ENCODE measurements around the gene PCDHA9. TPM values are rescaled to one million over a fixed set of nuclear protein-coding genes. Genes with fewer than 3 reads are reported as not detected.
"Not testable (repeated sequence)": the region's sequence is repeated elsewhere in the genome, so short reads cannot be mapped to it uniquely, and the experiment has no call there.

Gene PCDHA9
- total RNA-seq, 1 experiment from 2014 or later, result not detected

DNA sequence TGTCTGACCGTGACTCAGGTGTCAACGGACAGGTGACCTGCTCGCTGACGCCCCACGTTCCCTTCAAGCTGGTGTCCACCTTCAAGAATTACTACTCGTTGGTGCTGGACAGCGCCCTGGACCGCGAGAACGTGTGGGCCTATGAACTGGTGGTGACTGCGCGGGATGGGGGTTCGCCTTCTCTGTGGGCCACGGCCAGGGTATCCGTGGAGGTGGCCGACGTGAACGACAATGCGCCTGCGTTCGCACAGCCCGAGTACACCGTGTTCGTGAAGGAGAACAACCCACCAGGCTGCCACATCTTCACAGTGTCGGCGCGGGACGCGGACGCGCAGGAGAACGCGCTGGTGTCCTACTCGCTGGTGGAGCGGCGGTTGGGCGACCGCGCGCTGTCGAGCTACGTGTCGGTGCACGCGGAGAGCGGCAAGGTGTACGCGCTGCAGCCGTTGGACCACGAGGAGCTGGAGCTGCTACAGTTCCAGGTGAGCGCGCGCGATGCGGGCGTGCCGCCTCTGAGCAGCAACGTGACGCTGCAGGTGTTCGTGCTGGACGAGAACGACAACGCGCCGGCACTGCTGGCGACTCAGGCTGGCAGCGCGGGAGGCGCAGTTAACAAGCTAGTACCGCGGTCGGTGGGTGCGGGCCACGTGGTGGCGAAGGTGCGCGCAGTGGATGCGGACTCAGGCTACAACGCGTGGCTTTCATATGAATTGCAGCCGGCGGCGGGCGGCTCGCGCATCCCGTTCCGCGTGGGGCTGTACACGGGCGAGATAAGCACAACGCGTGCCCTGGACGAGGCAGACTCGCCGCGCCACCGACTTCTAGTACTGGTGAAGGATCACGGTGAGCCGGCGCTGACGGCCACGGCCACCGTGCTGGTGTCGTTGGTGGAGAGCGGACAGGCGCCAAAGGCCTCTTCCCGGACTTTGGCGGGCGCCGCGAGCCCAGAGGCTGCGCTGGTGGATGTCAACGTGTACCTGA, 22.3 kb downstream of the PCDHA9 start:
- Histone ChIP-seq H2AFZ (ENCODE audit: low read length) (no peak overlapping the region), H3K9ac (ENCODE audit: low read length) (no peak overlapping the region), H3K4me2 (ENCODE audit: low read depth, low read length, poor library complexity, severe bottlenecking) (no peak overlapping the region), H3K27ac (ENCODE audit: low read length) (no peak overlapping the region), H3K36me3 (ENCODE audit: insufficient read depth, low read length) (no peaks in the 10 kb centered on the region), H3K27me3 (ENCODE audit: low read length) (no peaks in the 10 kb centered on the region), H3K79me2 (ENCODE audit: low read length) (no peaks in the 10 kb centered on the region), H4K20me1 (ENCODE audit: insufficient read depth, low read depth, low read length) (no peaks in the 10 kb centered on the region), H3K9me3 (ENCODE audit: low read length) (no peaks in the 10 kb centered on the region), H3K4me3 (ENCODE audit: low read length) (no peak overlapping the region), H3K4me1 (ENCODE audit: low read length) (no peaks in the 10 kb centered on the region), H3K9me2 (replicated peaks; ENCODE audit: insufficient read depth, low read length) (0 out of 2 replicates have a peak, but pooled peaks cover 3% of the 10 kb centered on the region)
- no peak for DNase-seq

DNA sequence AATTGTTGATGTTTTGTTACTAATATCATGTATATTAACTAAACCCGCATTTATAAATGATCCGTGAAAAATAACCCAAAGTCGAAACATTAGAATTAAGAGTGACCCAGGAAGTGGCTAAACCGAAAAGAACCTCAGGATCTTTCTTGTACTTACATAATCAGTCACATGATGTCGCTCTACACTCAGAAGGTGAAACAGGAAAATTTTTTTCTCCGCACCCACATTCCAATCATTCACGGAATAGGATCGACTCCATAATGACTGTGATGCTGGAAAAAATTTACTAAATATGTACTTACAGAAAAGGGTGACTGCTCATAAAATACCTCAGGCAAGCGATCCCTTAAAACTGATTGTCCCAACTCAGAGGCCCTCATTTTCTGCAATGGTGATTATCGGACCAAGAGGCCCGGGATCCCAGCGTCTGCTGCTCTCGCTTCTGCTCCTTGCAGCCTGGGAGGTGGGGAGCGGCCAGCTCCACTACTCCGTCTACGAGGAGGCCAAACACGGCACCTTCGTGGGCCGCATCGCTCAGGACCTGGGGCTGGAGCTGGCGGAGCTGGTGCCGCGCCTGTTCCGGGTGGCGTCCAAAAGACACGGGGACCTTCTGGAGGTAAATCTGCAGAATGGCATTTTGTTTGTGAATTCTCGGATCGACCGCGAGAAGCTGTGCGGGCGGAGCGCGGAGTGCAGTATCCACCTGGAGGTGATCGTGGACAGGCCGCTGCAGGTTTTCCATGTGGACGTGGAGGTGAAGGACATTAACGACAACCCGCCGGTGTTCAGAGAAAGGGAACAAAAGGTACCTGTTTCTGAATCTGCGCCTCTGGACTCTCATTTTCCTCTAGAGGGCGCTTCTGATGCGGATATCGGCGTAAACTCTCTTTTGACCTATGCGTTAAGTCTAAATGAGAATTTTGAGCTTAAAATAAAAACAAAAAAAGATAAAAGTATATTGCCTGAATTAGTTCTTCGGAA, 27.2 kb downstream of the PCDHA9 start, which contains the start of gene PCDHA12:
Gene PCDHA12, plus strand, starts transcription at position 224 of the 981 bp plus-strand sequence. Its CDS starts 165 bp downstream, at position 389.
- no peak within 1 kb of the TSS for H2AFZ ChIP-seq (ENCODE audit: low read length)
- no peaks in the 10 kb centered on the region for H3K36me3 ChIP-seq (ENCODE audit: insufficient read depth, low read length)
- no peak within 1 kb of the TSS for H3K9ac ChIP-seq (ENCODE audit: low read length)
- no peak for DNase-seq
- H3K4me2 ChIP-seq (ENCODE audit: low read depth, low read length, poor library complexity, severe bottlenecking), result no peak within 1 kb of the TSS
- no peak within 1 kb of the TSS for H3K27ac ChIP-seq (ENCODE audit: low read length)
- H3K27me3 ChIP-seq (ENCODE audit: low read length), result no peaks in the 10 kb centered on the region
- no peaks in the 10 kb centered on the region for H3K79me2 ChIP-seq (ENCODE audit: low read length)
- H3K4me1 ChIP-seq (ENCODE audit: low read length), result no peaks in the 10 kb centered on the region
- 0 out of 2 replicates have a peak, but pooled peaks cover 3% of the 10 kb centered on the region for H3K9me2 ChIP-seq (replicated peaks; ENCODE audit: insufficient read depth, low read length)
- no peak within 1 kb of the TSS for H3K4me3 ChIP-seq (ENCODE audit: low read length)
- no peaks in the 10 kb centered on the region for H3K9me3 ChIP-seq (ENCODE audit: low read length)
- no peaks in the 10 kb centered on the region for H4K20me1 ChIP-seq (ENCODE audit: insufficient read depth, low read depth, low read length)

DNA sequence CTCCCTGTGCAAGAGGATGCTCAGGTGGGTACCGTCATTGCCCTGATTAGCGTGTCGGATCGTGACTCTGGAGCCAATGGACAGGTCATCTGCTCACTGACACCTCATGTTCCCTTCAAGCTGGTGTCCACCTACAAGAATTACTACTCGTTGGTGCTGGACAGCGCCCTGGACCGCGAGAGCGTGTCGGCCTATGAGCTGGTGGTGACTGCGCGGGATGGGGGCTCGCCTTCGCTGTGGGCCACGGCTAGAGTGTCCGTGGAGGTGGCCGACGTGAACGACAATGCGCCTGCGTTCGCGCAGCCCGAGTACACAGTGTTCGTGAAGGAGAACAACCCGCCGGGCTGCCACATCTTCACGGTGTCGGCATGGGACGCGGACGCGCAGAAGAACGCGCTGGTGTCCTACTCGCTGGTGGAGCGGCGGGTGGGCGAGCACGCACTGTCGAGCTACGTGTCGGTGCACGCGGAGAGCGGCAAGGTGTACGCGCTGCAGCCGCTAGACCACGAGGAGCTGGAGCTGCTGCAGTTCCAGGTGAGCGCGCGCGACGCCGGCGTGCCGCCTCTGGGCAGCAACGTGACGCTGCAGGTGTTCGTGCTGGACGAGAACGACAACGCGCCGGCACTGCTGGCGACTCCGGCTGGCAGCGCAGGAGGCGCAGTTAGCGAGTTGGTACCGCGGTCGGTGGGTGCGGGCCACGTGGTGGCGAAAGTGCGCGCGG, 28.5 kb downstream of the PCDHA9 start:
- not testable (repeated sequence) for H3K79me2 ChIP-seq (ENCODE audit: low read length); H3K4me2 ChIP-seq (ENCODE audit: low read depth, low read length, poor library complexity, severe bottlenecking); H3K9me3 ChIP-seq (ENCODE audit: low read length); H3K9me2 ChIP-seq (replicated peaks; ENCODE audit: insufficient read depth, low read length); DNase-seq; H3K4me1 ChIP-seq (ENCODE audit: low read length); H3K27ac ChIP-seq (ENCODE audit: low read length); H3K4me3 ChIP-seq (ENCODE audit: low read length); H3K36me3 ChIP-seq (ENCODE audit: insufficient read depth, low read length); H4K20me1 ChIP-seq (ENCODE audit: insufficient read depth, low read depth, low read length); H2AFZ ChIP-seq (ENCODE audit: low read length); H3K9ac ChIP-seq (ENCODE audit: low read length); H3K27me3 ChIP-seq (ENCODE audit: low read length)

DNA sequence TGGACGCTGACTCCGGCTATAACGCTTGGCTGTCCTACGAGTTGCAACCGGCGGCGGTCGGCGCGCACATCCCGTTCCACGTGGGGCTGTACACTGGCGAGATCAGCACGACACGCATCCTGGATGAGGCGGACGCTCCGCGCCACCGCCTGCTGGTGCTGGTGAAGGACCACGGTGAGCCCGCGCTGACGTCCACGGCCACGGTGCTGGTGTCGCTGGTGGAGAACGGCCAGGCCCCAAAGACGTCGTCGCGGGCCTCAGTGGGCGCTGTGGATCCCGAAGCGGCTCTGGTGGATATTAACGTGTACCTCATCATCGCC, 29.0 kb downstream of the PCDHA9 start:
- H3K36me3 ChIP-seq (ENCODE audit: insufficient read depth, low read length), result no peaks in the 10 kb centered on the region
- H3K9me3 ChIP-seq (ENCODE audit: low read length), result no peaks in the 10 kb centered on the region
- H3K79me2 ChIP-seq (ENCODE audit: low read length), result no peaks in the 10 kb centered on the region
- H2AFZ ChIP-seq (ENCODE audit: low read length), result no peak overlapping the region
- no peaks in the 10 kb centered on the region for H3K4me1 ChIP-seq (ENCODE audit: low read length)
- H3K27me3 ChIP-seq (ENCODE audit: low read length), result no peaks in the 10 kb centered on the region
- no peak overlapping the region for H3K4me2 ChIP-seq (ENCODE audit: low read depth, low read length, poor library complexity, severe bottlenecking)
- H3K4me3 ChIP-seq (ENCODE audit: low read length), result no peak overlapping the region
- DNase-seq, result no peak
- no peak overlapping the region for H3K27ac ChIP-seq (ENCODE audit: low read length)
- no peak overlapping the region for H3K9ac ChIP-seq (ENCODE audit: low read length)
- 0 out of 2 replicates have a peak, but pooled peaks cover 3% of the 10 kb centered on the region for H3K9me2 ChIP-seq (replicated peaks; ENCODE audit: insufficient read depth, low read length)
- H4K20me1 ChIP-seq (ENCODE audit: insufficient read depth, low read depth, low read length), result no peaks in the 10 kb centered on the region

DNA sequence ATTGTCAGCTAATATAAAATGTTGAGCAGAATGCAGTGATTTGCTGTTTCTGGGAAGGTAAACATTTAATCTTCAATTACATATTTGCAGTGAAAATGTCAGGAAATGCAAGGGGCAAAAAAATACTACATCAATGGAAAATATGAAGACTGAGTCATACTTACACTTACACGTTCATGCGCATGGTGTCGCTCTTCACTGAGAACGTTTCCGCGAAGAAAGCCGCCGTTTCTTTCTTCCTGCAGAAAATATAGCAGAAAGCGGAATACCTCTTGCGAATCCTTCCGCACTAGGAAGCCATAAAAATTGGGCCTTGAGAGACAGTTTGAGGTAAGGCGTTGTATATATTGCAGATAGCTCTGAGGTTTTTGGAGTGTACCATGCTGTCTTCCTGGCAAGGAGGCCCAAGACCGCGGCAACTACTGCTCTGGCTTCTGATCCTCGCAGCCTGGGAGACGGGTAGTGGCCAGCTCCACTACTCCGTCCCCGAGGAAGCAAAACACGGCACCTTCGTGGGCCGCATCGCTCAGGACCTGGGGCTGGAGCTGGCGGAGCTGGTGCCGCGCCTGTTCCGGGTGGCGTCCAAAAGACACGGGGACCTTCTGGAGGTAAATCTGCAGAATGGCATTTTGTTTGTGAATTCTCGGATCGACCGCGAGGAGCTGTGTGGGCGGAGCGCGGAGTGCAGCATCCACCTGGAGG, 33.9 kb downstream of the PCDHA9 start, which contains the start of gene PCDHA13:
Gene PCDHA13, plus strand, starts transcription at position 236 of the 702 bp plus-strand sequence. Its CDS starts 145 bp downstream, at position 381.
- Histone ChIP-seq H3K9ac (ENCODE audit: low read length) (no peak within 1 kb of the TSS), H3K9me2 (replicated peaks; ENCODE audit: insufficient read depth, low read length) (no peaks in the 10 kb centered on the region), H3K36me3 (ENCODE audit: insufficient read depth, low read length) (no peaks in the 10 kb centered on the region), H3K9me3 (ENCODE audit: low read length) (no peaks in the 10 kb centered on the region), H3K4me2 (ENCODE audit: low read depth, low read length, poor library complexity, severe bottlenecking) (no peak within 1 kb of the TSS), H3K27ac (ENCODE audit: low read length) (no peak within 1 kb of the TSS), H3K4me3 (ENCODE audit: low read length) (no peak within 1 kb of the TSS), H2AFZ (ENCODE audit: low read length) (no peak within 1 kb of the TSS), H3K27me3 (ENCODE audit: low read length) (no peaks in the 10 kb centered on the region), H4K20me1 (ENCODE audit: insufficient read depth, low read depth, low read length) (no peaks in the 10 kb centered on the region), H3K4me1 (ENCODE audit: low read length) (no peaks in the 10 kb centered on the region), H3K79me2 (ENCODE audit: low read length) (no peaks in the 10 kb centered on the region)
- DNase-seq, result no peak

DNA sequence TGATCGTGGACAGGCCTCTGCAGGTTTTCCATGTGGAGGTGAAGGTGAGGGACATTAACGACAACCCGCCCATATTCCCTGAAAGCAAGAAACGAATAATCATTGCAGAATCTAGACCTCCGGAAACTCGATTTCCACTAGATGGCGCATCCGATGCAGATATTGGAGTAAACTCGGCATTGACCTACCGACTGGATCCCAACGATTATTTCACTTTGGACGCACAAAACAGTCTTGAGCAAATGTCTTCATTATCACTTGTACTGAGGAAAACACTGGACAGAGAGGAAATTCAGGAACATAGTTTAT, 34.4 kb downstream of the PCDHA9 start:
- no peak overlapping the region for H2AFZ ChIP-seq (ENCODE audit: low read length)
- no peaks in the 10 kb centered on the region for H3K27me3 ChIP-seq (ENCODE audit: low read length)
- no peaks in the 10 kb centered on the region for H3K4me1 ChIP-seq (ENCODE audit: low read length)
- no peaks in the 10 kb centered on the region for H4K20me1 ChIP-seq (ENCODE audit: insufficient read depth, low read depth, low read length)
- no peak overlapping the region for H3K27ac ChIP-seq (ENCODE audit: low read length)
- no peak for DNase-seq
- no peaks in the 10 kb centered on the region for H3K9me2 ChIP-seq (replicated peaks; ENCODE audit: insufficient read depth, low read length)
- H3K79me2 ChIP-seq (ENCODE audit: low read length), result no peaks in the 10 kb centered on the region
- H3K9me3 ChIP-seq (ENCODE audit: low read length), result no peaks in the 10 kb centered on the region
- no peak overlapping the region for H3K9ac ChIP-seq (ENCODE audit: low read length)
- H3K36me3 ChIP-seq (ENCODE audit: insufficient read depth, low read length), result no peaks in the 10 kb centered on the region
- no peak overlapping the region for H3K4me2 ChIP-seq (ENCODE audit: low read depth, low read length, poor library complexity, severe bottlenecking)
- H3K4me3 ChIP-seq (ENCODE audit: low read length), result no peak overlapping the region

DNA sequence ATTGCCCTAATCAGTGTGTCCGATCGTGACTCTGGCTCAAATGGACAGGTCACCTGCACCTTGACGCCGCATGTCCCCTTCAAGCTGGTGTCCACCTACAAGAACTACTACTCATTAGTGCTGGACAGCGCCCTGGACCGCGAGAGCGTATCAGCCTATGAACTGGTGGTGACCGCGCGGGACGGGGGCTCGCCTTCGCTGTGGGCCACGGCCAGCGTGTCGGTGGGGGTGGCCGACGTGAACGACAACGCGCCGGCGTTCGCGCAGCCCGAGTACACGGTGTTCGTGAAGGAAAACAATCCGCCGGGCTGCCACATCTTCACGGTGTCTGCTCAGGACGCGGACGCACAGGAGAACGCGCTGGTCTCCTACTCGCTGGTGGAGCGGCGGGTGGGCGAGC, 35.2 kb downstream of the PCDHA9 start:
- H2AFZ ChIP-seq (ENCODE audit: low read length), result no peak overlapping the region
- H3K4me1 ChIP-seq (ENCODE audit: low read length), result no peaks in the 10 kb centered on the region
- DNase-seq, result no peak
- H3K36me3 ChIP-seq (ENCODE audit: insufficient read depth, low read length), result no peaks in the 10 kb centered on the region
- no peaks in the 10 kb centered on the region for H3K9me3 ChIP-seq (ENCODE audit: low read length)
- H3K9ac ChIP-seq (ENCODE audit: low read length), result no peak overlapping the region
- no peak overlapping the region for H3K4me3 ChIP-seq (ENCODE audit: low read length)
- no peaks in the 10 kb centered on the region for H3K9me2 ChIP-seq (replicated peaks; ENCODE audit: insufficient read depth, low read length)
- H4K20me1 ChIP-seq (ENCODE audit: insufficient read depth, low read depth, low read length), result no peaks in the 10 kb centered on the region
- H3K27me3 ChIP-seq (ENCODE audit: low read length), result no peaks in the 10 kb centered on the region
- no peak overlapping the region for H3K4me2 ChIP-seq (ENCODE audit: low read depth, low read length, poor library complexity, severe bottlenecking)
- H3K79me2 ChIP-seq (ENCODE audit: low read length), result no peaks in the 10 kb centered on the region
- H3K27ac ChIP-seq (ENCODE audit: low read length), result no peak overlapping the region
